GM19099 (cell line): ENCODE data around the gene TFAP2D.

Experiments used
- POLR2A ChIP-seq: IDR thresholded peaks from 3 replicates; pipeline ENCODE4 v1.6.1; 2011; ENCODE audit warnings: low read depth; ENCODE audit not compliant: insufficient read length; ENCODE audit errors: extremely low read depth

The TFAP2D gene

DNA sequence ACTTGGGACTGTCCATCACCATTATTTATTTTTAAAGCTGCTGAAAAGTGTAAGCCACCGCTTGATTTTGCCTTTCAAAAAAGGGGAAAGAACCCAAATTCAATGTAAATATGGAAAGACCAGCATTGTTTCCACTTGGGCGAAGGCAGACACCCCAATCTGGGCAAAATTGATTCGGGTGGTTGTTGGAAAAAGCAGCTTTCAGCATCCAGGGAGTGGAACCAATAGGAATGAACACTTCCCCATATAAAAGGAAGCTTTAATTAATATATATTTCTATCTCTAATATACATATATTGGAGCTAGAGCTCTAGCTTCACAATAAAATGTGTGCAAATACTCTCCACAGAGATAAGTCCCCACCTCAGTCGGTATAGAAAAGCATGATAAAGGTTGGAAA lies at the start of gene TFAP2D:
TFAP2D (plus strand) TSS at position 301 of the 400 bp plus-strand sequence. CDS start 530 bp downstream, outside the sequence.
- no peak for TF ChIP-seq POLR2A

GRCh38 chr6:50663806-50664205 lies 49.5 kb upstream of the TFAP2D start:
- TF ChIP-seq POLR2A = no peak

GRCh38 chr6:50666089-50666488 lies 47.2 kb upstream of the TFAP2D start:
- no peak for TF ChIP-seq POLR2A

DNA sequence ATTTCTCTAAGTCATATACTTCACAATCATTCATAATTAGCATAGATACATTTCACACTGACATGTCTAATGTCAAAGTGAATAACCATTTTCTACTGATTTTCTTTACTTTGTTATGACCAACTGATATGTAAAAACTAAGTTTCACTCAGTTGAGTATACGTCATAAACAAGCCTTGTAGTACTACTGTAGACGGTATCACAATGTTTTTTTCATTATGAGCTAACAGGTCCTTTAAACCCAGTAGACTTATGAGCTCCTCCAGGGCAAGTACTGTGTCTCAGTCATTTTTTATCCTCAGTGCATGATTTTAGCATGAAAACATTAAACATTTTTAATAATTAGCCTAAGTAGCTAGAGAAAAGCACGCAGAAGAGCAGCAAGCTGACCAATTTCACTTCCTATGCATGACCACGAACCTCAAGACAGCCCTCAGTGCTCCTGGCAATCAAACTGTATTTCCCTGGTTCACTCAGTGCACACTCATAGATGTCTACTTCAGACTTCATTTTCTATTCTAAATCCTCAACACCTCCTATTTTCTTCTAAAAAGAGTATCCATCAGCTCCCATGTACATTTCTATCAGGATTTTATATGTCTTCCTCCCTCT lies 32.0 kb upstream of the TFAP2D start:
- no peak for TF ChIP-seq POLR2A

DNA sequence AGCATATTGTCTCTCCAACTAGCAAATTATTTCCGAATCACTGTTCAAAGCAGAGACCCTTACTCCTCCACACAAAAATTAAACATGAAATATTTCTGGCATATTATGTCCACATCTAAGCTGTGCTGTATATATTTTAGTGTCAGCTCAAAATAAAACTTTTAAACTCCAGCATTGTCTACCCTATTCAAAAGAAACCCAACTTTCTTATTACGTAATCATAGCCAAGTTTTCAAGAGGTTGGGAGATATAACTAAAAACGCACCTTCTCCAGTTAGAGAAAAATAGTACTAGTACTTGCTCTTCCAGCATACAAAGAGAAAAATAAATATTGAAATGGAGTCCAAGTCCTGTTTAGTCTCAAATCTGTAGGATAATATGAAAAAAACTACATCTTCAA lies 24.1 kb upstream of the TFAP2D start:
- TF ChIP-seq POLR2A = no peak

- TF ChIP-seq POLR2A = no peak
Observed at GRCh38 chr6:50691814-50692495, 21.4 kb upstream of the TFAP2D start.

DNA sequence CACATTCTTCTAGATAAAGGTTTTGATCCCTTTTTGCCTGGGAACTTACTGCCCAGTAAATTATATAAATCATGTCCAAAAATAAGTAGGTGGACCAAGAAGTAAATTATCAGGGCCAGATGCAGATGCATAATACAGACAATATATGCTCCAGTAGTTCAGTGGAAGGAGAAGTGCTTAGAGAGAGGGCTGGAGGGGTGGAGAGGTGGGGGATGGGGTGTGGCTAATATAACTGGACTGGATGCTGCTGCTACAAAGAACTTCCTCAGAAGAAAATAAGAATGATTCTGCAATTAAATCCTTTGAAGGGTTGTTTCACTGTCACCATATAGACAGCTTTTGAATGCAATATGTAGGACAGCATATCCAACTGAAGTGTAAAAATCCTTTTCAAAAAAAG lies 14.8 kb upstream of the TFAP2D start:
- no peak for TF ChIP-seq POLR2A

- TF ChIP-seq POLR2A = no peak
Observed at GRCh38 chr6:50699051-50699775, 14.1 kb upstream of the TFAP2D start.

DNA sequence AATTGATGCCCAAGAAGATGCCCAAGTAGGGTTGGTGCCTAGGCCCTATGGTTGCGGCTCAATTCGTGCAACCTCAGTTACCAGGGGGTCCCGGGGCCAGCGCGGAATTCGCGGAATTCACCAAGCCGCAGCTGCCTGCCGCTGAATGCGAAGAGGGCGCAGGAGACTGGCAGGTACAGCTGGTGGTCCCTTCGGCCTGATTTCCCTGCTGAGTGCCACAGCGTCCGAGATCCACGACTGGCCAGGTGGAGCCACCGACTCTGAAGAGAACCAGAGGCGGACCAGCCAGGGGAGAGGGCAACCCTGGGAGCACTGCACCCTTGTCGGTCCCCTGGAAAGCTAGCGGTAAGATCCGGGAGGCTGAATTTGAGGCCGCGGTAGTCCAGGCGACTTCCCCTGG lies 6.8 kb upstream of the TFAP2D start:
- TF ChIP-seq POLR2A = no peak

DNA sequence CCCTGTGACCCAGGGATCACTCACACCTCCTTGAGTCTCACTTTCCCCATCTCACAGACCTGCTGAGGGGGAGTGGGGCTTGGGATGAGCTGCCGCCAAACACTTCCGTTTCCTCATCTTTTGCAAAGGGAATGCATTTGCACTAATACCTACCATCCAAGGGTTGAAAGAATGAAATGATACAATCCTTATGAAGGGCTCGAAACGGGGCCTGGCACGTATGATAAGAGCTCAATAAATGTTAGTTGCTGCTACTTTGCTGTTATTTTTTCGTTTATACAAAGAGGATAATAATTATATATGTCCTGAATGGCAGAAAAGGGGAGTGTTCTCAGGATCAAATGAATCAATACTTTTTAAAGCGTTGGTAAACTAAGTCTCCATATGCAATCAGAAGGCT lies 6.1 kb upstream of the TFAP2D start:
- TF ChIP-seq POLR2A = no peak

DNA sequence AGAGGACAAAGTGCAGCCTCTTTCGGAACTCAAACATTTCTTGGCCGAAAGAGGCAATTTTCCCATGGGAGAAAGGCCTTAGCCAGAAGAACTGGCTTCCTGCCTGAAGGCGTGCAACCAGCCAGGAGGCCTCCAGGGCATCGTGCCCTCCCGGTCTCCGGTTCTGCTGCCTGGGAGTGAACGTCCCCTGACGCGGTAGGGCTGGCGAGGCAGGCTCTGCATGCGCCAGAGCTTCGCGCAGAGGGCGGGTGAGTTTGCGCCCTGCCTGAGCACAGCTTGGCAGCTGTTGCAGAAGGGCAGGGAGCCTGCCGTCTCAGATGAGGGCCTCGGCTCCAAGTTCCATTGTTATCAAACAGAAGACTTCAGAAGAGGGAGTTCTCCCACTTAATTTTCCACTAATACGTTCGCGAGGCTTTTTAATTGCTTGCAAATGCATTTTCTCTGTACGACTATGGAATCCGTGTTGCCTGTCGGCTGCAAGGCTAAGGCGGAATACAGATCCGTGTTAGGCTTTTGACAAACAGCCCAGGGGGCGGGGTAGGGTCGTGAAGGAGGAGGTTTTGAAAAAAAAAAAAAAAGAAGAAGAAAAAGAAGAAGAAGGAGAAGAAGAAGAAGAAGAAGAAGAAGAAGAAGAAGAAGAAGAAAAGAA lies 5.5 kb upstream of the TFAP2D start:
- TF ChIP-seq POLR2A = no peak

DNA sequence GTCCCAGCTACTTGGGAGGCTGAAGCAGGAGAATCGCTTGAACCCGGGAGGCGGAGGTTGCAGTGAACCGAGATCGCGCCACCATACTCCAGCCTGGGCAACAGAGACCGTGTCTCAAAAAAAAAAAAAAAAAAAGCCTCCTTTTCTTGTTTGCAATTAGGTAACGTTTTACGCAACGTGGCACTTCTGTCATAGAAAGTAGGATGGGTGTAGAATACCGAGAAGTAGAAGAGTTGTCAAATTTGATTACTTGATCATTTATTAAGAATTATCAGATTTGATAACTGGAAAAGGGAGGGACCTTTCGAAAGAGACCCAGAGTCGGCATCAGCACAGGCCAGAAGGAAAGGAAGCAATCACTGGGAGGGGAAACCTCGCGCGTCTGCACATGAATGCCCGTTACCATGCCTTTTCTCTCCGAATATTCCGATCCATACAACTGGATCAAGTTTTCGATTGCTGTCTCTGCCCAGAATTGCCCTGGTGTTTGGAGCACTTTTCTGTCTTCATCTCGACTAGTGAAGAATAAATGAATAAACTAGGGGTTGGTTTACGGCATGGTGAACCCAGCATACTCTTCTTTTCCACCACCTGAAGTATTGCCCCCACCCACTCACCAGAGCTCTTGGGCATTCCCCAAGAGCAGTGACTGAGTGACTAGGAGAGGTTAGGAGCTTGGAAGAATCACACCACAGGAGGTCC lies 4.5 kb upstream of the TFAP2D start:
- no peak for TF ChIP-seq POLR2A

- no peak for TF ChIP-seq POLR2A
Observed at GRCh38 chr6:50709366-50709734, 4.0 kb upstream of the TFAP2D start.

DNA sequence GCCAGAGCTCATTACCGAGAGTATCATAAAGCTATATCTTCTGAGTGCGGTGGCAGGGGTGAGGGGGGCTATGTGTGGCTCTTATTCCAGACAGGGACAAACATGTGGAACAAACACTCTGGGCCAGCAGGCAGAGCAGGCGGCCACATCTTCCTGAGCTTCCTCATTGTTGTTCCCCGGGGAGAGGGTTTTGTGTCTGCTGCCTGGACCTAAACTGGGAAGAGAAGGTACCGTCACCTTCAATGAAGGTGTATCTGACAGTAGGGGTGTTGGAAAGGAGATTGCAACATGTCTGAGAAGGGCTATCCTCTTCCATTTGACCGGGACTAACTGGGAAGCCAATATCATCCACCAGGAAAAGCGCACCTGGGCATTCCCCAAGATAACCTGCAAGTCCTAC lies 1.6 kb upstream of the TFAP2D start:
- no peak for TF ChIP-seq POLR2A

DNA sequence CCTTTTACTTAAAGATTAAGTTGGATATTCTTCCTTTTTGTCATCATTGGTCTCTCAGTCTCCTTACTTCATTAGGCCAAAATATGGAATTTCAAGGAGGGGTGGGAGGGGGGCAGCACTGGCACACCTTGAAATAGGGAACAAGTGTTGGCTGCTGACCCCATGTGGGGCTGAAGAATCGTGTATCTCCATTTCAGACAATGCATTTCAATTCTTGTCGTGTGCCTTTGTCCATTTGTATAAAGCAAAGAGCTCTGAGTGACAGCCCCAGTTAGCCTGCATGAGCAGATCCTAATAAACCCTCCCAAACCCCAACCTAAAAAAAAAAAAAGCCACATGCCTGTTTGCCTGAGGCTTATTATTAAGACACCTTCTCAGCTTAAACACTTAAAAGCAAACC lies 1.0 kb upstream of the TFAP2D start:
- no peak for TF ChIP-seq POLR2A
